Prostate gland (tissue), 2 donors: ENCODE measurements around the gene ANGPTL7. TPM values are rescaled to one million over a fixed set of nuclear protein-coding genes. Genes with fewer than 3 reads are reported as not detected.
A peak's percentile ranks its signal among the peaks of the same experiment; 100 is the strongest.
"Not testable (repeated sequence)": the region's sequence is repeated elsewhere in the genome, so short reads cannot be mapped to it uniquely, and the experiment has no call there.

ENCODE experiments used
- DNase-seq: peaks from one replicate; pipeline ENCODE4 v3.0.0-alpha.2; 2019; ENCODE audit warnings: low spot score
- H3K27ac ChIP-seq, 2 donors: fragments of 200-600 bp; sonication (generic); 2 replicates each; pipeline ENCODE4 v1.5.1; 2017 to 2019
- H3K27me3 ChIP-seq: fragments of 200-600 bp; sonication (generic); replicated peaks from 2 replicates; pipeline ENCODE4 v1.5.1; 2019; ENCODE audit not compliant: insufficient read depth
- H3K36me3 ChIP-seq, 2 donors: fragments of 200-600 bp; sonication (generic); 1 replicate in 1 of 2; 2 replicates in 1 of 2; pipeline versions ENCODE4 v1.5.1 to v1.8.1; 2017 to 2019
- H3K4me1 ChIP-seq: fragments of 200-600 bp; sonication (generic); replicated peaks from 2 replicates; pipeline ENCODE4 v1.5.1; 2019
- H3K4me3 ChIP-seq, 2 donors: fragments of 200-600 bp; sonication (generic); 2 replicates each; pipeline ENCODE4 v1.5.1; 2017 to 2019
- H3K9me3 ChIP-seq: fragments of 200-600 bp; sonication (generic); 2 replicates; pipeline ENCODE4 v1.5.1; 2017
- CTCF ChIP-seq, 4 experiments: fragments of 200-600 bp in 2 of 4; fragments of 450-650 bp in 2 of 4; sonication (generic) in 2 of 4; IDR thresholded peaks; 1 replicate in 3 of 4; 2 replicates in 1 of 4; pipeline ENCODE4 v1.5.1; 2016 to 2019; ENCODE audit warnings: antibody characterized with exemption in 4 of 4, mild to moderate bottlenecking in 2 of 4, moderate library complexity in 2 of 4
- POLR2A ChIP-seq: fragments of 450-650 bp; IDR thresholded peaks from one replicate; pipeline ENCODE4 v1.6.1; 2016; ENCODE audit warnings: antibody characterized with exemption, mild to moderate bottlenecking
- POLR2AphosphoS5 ChIP-seq: sonication (generic); formaldehyde crosslinking; IDR thresholded peaks from one replicate; pipeline ENCODE4 v1.6.1; 2017; ENCODE audit warnings: antibody characterized with exemption
- WGBS: methylation state at CpG from one replicate; pipeline ENCODE4 v1.1.5; 2018; 5-methylcytosine and 5-hydroxymethylcytosine counted together
- intact Hi-C: fragments of 100-400 bp; cut with DNase I; formaldehyde crosslinking; loops from one replicate; pipeline ENCODE4 v1.14.2; 2022
- total RNA-seq, 2 donors: library from RNA; depleted of rRNA; stranded (reverse); fragments of >200 nt; gene quantifications; one replicate each; pipeline ENCODE4 v1.1.0, GENCODE V29; 2016

ANGPTL7 gene
- total RNA-seq, 2 donors from 2014 or later: 0.80 TPM; not detected in 1

GRCh38 chr1:11176081-11176706 lies 13.0 kb upstream of the ANGPTL7 start:
- no peaks in the 10 kb centered on the region for H3K9me3 ChIP-seq
- H3K4me1 ChIP-seq: peaks cover 7% of the 10 kb centered on the region
- H3K27ac ChIP-seq: no peak overlapping the region
- 95% methylated on average over 11 of the region's 11 CpGs for WGBS
- intact Hi-C loops: no loop called here
- no peak overlapping the region for H3K4me3 ChIP-seq
- TF ChIP-seq POLR2AphosphoS5: no peak
- DNase-seq: no peak
- H3K27me3 ChIP-seq: no peaks in the 10 kb centered on the region
- no peaks in the 10 kb centered on the region for H3K36me3 ChIP-seq

GRCh38 chr1:11178021-11179015 lies 10.8 kb upstream of the ANGPTL7 start:
- Histone ChIP-seq H3K27me3 (no peaks in the 10 kb centered on the region), H3K36me3 (no peaks in the 10 kb centered on the region), H3K9me3 (no peaks in the 10 kb centered on the region), H3K27ac (peak overlapping the region; percentile 12 to 16), H3K4me1 (peaks cover 7% of the 10 kb centered on the region), H3K4me3 (no peak overlapping the region)
- 17% methylated on average over 7 of the region's 7 CpGs for whole genome bisulfite sequencing
- intact Hi-C loops: no loop called here
- no peak for TF ChIP-seq POLR2AphosphoS5
- TF ChIP-seq CTCF (IDR thresholded peaks at IDR 0.05): no peak
- no peak for TF ChIP-seq POLR2A
- DNase-seq: peak; percentile 23

GRCh38 chr1:11179125-11179524 lies 10.0 kb upstream of the ANGPTL7 start:
- intact Hi-C loops: no loop called here
- no peak overlapping the region for H3K4me3 ChIP-seq
- no peaks in the 10 kb centered on the region for H3K9me3 ChIP-seq
- H3K27ac ChIP-seq: peak overlapping the region; percentile 12 to 16
- no peaks in the 10 kb centered on the region for H3K27me3 ChIP-seq
- TF ChIP-seq CTCF (IDR thresholded peaks at IDR 0.05) (no peak), POLR2AphosphoS5 (no peak), POLR2A (no peak)
- H3K36me3 ChIP-seq: no peaks in the 10 kb centered on the region
- no peak for DNase-seq
- H3K4me1 ChIP-seq: peaks cover 7% of the 10 kb centered on the region

GRCh38 chr1:11179749-11180148 lies 9.4 kb upstream of the ANGPTL7 start:
- intact Hi-C loops, H3K36me3 ChIP-seq, H3K4me1 ChIP-seq, H3K4me3 ChIP-seq, DNase-seq, H3K9me3 ChIP-seq, H3K27me3 ChIP-seq, H3K27ac ChIP-seq: not testable (repeated sequence)
- WGBS: 63% methylated on average over 3 of the region's 3 CpGs

- H3K27me3 ChIP-seq: no peaks in the 10 kb centered on the region
- no peak overlapping the region for H3K27ac ChIP-seq
- peaks cover 7% of the 10 kb centered on the region for H3K4me1 ChIP-seq
- H3K36me3 ChIP-seq: no peaks in the 10 kb centered on the region
- no peak overlapping the region for H3K4me3 ChIP-seq
- peak; percentile 10 for TF ChIP-seq POLR2AphosphoS5
- TF ChIP-seq CTCF (IDR thresholded peaks at IDR 0.05): no peak
- no peak for TF ChIP-seq POLR2A
- no peaks in the 10 kb centered on the region for H3K9me3 ChIP-seq
- intact Hi-C loops: no loop called here
- no peak for DNase-seq
Measured at GRCh38 chr1:11180342-11180744, 8.8 kb upstream of the ANGPTL7 start.
